Suprapubic skin (tissue), 4 donors: ENCODE data around the gene RNGTT.

Experiments used
- EP300 ChIP-seq: sonication (generic); formaldehyde crosslinking; IDR thresholded peaks from one replicate; pipeline ENCODE4 v1.6.1; 2017; ENCODE audit warnings: antibody characterized with exemption
- POLR2AphosphoS5 ChIP-seq, 3 donors: sonication (generic); formaldehyde crosslinking; IDR thresholded peaks; one replicate each; pipeline ENCODE4 v1.6.1; 2017; ENCODE audit warnings: antibody characterized with exemption in 3 of 3
- TF ChIP-seq, protein P1 (sequence below), 2 donors: fragments of 200-600 bp in 1 of 2; fragments of 450-650 bp in 1 of 2; sonication (generic) in 1 of 2; IDR thresholded peaks; one replicate each; pipeline ENCODE4 v1.5.1; 2016 to 2019; ENCODE audit warnings: antibody characterized with exemption in 2 of 2, mild to moderate bottlenecking in 1 of 2, moderate library complexity in 1 of 2

DNA sequence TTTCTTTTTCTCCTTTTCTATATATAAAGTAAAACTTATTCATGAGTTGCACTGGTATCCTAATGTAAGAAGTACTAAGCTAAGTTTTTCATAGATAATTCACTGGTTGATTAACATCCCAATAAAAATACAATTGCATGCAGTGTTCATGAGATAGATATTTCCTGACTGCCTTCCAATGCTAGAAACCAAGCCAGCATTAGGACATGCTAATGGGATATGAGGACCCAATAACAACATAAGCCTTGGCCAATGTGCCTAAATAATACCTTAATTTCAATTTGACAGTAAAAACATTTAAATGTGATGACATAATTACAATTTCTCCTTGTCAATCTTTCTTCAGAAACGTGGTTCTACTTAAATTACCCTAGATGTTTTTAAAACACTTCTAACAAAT, 152.7 kb downstream of the RNGTT start:
- TF ChIP-seq, protein P1, sequence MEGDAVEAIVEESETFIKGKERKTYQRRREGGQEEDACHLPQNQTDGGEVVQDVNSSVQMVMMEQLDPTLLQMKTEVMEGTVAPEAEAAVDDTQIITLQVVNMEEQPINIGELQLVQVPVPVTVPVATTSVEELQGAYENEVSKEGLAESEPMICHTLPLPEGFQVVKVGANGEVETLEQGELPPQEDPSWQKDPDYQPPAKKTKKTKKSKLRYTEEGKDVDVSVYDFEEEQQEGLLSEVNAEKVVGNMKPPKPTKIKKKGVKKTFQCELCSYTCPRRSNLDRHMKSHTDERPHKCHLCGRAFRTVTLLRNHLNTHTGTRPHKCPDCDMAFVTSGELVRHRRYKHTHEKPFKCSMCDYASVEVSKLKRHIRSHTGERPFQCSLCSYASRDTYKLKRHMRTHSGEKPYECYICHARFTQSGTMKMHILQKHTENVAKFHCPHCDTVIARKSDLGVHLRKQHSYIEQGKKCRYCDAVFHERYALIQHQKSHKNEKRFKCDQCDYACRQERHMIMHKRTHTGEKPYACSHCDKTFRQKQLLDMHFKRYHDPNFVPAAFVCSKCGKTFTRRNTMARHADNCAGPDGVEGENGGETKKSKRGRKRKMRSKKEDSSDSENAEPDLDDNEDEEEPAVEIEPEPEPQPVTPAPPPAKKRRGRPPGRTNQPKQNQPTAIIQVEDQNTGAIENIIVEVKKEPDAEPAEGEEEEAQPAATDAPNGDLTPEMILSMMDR (IDR thresholded peaks at IDR 0.05), result no peak
- TF ChIP-seq EP300, result no peak
- no peak for TF ChIP-seq POLR2AphosphoS5 (IDR thresholded peaks at IDR 0.05)
